HG02870 (cell line): ENCODE data around the gene SYT6.
"Not testable (repeated sequence)": the region's sequence is repeated elsewhere in the genome, so short reads cannot be mapped to it uniquely, and the experiment has no call there.

Experiments used
- ATAC-seq: cut with Tn5 transposase; IDR thresholded peaks from one replicate; pipeline ENCODE4 v1.9.1; 2021; ENCODE audit warnings: mild to moderate bottlenecking, moderate library complexity; ENCODE audit not compliant: unreplicated experiment

SYT6 gene

GRCh38 chr1:114076308-114076707 lies 77.4 kb downstream of the SYT6 start:
- peak; percentile 38 for ATAC-seq

DNA sequence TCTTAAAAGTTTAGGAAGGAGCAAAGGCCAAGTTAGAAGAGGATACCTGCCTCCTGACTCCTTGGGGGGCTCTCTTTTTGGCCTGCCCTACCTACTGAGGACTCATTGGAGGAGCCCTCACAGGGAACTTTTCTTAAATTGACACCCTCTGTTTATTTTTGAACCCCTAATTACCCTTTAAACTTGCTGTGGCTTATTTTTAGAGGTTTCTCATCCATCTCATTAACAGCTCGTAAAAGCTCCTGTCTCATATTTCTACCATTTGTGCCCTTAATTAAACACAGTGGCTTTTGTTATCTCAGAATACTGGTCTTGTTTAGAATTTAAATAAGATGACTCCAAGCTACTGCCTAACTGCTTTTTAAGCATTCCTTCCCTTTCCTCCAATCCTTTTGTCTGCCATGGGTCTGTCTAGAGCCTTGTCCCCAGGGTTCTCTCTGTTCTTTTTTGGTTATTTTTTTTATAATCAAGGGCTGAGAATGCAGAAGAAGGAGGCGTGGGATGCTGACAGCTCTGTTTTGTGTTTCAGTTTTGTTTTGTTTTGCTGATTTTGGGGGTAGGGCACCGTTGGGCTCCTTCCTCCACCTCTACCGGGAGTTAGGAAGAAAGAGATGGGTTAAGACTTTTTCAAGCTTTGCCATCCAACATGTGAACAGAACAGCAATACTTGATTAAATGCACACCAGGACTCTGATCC lies 78.0 kb downstream of the SYT6 start:
- peak; percentile 55 for ATAC-seq

GRCh38 chr1:114075105-114075504 lies 78.6 kb downstream of the SYT6 start:
- ATAC-seq, result no peak

DNA sequence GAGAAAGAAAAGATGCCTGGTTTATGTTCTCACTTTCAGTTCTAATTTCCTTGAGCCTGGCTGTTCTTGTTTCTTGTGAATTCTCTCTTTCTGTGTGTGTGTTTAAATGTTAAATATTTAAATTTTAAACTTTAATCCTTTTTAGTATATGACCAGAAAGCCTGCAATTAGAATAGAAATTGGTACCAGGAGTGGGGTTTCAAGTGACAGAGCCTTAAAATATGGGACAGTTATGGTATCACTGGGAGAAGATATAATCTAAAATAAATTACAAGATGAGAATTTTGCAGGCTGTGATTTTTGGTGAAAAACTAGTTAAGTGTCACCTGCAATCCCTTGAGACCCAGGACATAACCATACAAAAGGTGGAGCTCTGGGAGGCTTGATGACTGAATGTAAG lies 81.4 kb downstream of the SYT6 start:
- no peak for ATAC-seq

DNA sequence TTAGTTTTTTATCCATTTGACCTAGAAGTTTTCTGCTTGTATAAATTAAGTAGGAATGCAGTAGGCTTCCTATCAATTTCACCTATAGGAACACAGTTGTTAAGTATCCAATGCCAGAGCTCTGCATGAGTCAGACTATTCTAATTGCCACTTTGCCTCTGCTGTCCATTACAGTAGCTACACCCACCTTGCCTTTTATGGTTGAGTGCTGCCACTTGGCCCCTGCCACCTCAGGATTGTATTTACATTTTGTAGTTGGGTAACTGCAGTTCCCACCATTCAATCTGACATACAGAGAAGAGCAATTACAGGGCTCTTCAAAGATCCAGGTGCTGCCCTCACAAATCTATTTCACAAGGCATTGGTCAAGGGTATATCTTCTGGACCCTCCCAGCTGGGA lies 83.9 kb downstream of the SYT6 start:
- not testable (repeated sequence) for ATAC-seq

GRCh38 chr1:114068684-114069083 lies 85.0 kb downstream of the SYT6 start:
- ATAC-seq, result not testable (repeated sequence)

DNA sequence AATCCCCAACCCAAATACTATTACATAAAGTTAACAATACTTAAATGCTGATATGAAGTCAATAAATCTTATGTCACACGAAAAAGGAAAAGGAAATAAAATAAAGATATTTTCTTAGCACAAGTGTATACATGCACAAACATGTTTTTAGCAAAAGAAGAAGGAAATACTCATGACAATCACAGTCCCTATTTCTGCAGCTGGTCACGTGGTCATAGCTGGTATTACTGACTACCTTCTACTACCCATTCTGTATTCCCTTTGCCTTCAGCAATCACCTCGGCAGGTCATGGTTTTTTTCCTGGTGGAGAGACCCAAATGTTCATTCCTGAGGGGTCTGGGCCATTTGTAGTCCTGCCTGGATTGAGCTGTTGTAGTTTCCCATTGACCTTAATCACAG lies 88.0 kb downstream of the SYT6 start:
- ATAC-seq, result not testable (repeated sequence)

- ATAC-seq, result no peak
These were observed 90.1 kb downstream of the SYT6 start for GRCh38 chr1:114063544-114063943.

DNA sequence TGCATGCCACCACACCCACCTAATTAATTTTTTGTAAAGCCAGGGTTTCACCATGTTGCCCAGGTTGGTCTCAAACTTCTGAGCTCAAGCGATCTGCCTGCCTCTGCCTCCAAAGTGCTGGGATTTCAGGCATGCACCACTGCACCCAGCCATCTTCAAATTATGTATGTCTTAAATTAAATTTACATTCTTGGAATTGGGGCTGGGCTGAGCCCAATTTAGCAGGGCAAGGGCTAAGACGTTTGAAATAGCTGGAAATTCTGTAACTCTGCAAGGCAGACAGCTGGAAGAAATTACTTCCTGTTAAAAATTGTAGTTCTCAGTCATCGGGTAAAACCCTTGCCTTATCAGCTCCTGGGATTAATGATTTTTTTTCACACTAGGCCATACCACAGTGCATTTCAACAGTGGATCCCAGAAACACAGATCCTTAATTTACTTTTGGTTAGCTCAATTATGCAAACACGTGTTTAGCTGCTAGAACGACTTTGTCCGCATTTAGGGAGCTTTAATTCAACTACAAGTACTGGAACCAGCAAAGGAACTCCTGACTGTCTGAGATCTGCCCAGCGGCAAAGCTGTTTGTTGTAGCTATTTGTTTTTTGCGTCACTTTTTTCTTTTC lies 91.1 kb downstream of the SYT6 start:
- ATAC-seq, result no peak

GRCh38 chr1:114061121-114061830 lies 92.4 kb downstream of the SYT6 start:
- no peak for ATAC-seq

DNA sequence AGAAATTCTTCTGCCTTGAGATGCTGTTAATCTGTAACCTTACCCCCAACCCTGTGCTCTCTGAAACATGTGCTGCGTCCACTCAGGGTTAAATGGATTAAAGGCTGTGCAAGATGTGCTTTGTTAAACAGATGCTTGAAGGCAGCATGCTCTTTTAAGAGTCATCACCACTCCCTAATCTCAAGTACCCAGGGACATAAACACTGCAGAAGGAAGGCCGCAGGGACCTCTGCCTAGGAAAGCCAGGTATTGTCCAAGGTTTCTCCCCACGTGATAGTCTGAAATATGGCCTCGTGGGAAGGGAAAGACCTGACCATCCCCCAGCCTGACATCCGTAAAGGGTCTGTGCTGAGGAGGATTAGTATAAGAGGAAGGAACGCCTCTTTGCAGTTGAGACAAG lies 95.4 kb downstream of the SYT6 start:
- not testable (repeated sequence) for ATAC-seq

GRCh38 chr1:114054148-114054547 lies 99.5 kb downstream of the SYT6 start:
- ATAC-seq, result no peak

DNA sequence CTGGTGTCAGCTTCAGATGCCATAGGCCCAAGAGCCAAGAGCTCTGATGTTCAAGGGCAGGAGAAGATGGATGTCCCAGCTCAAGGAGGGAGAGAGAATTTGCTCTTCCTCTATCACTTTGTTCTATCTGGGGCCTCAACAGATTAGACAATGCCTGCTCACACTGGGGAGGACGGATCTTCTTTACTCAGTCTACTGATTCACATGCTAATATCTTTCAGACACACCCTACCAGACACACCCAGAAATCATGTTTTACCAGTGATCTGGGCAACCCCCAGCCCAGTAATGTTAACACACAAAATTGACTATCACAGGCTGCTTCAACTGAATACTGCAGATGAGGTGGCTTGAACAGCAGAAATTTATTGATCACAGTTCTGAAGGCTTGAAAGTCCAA lies 105.4 kb downstream of the SYT6 start:
- ATAC-seq, result no peak

DNA sequence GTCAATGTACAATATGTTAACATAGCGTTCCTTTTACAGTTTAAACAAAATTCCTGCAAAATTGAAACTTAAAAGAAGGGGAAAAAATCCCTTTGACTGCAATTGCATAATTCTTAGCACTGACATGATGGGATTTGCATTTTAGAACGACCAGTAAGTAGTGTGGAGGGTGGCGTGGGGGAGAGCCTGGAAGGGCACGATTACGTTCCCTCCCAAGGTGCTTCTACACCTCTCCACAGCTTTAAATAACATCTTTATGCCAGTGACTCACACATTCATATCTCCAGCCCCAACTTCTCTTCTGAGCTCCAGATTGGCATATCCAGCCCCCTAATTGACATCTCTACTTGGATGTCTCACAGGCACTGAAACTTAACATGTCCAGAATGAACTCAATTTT lies 110.1 kb downstream of the SYT6 start:
- no peak for ATAC-seq

- ATAC-seq, result no peak
These were observed 110.6 kb downstream of the SYT6 start for GRCh38 chr1:114043054-114043453.

- ATAC-seq, result no peak
These were observed 113.2 kb downstream of the SYT6 start for GRCh38 chr1:114040273-114041015.
